WI38 (cell line): ENCODE results near the gene HERPUD1.
"Not testable (repeated sequence)": the region's sequence is repeated elsewhere in the genome, so short reads cannot be mapped to it uniquely, and the experiment has no call there.

Experiments used
- H3K4me3 ChIP-seq: 2 replicates; pipeline ENCODE4 v1.5.1; 2011; ENCODE audit warnings: low read depth, mild to moderate bottlenecking, control low read depth, low read length
- TF ChIP-seq, protein P1 (sequence below): IDR thresholded peaks from 2 replicates; pipeline ENCODE4 v1.5.1; 2012; ENCODE audit warnings: low read depth, mild to moderate bottlenecking, control low read depth, low read length

The HERPUD1 gene

DNA sequence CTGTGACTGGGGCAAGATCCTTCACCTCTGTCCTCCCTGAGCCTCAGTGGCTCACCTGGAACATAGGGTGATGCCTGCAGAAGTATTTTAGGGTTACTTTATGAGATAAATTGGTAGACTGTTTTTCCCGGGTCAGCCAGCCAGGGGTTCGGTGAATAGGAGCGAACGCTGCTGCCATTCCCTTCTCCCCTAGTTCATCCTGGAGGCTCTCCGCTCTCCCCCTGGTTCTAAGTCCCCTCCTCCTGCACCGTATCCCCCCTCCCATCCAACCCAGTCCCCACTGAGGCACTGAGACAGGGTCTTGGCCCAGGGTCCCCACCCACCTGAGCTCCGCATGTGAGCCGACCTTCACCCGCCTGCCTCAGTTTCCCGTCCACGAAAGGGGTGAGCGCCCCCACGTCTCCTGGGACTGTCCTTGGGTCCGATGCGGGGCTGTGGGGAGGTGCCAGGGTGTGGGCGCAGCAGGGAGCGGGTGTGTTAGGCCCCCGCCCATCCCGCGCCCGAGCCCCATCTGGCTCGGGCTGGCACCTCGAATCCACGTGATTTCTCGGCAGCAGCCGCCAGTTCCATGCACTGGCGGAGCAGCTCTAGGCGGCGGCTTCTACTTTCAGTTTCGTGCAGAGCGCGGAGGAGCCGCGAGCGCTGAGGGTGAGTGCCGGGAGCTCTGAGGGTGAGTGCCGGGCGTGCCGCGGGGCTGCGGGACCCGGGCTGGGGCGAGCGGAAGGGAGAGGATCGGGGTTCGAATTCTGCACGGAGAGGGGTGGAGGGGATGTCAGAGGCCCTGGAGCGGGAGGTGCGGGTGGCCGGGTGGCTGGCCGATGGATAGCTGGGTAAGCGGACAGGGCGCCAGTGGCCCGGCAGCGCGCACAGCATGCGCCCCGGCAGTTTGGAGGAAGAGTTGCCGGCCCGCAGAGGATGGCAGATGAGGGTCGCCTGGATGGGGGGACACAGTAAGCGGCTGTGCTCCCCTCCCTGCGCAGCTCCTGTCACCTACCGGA, 57.3 kb downstream of the HERPUD1 start, which contains the start of gene NLRC5:
Gene NLRC5 (plus strand): TSS at position 610 of the 998 bp plus-strand sequence. CDS start 31,156 bp downstream, outside the sequence.
- H3K4me3 ChIP-seq: peak within 1 kb of the TSS; percentile 77
- TF ChIP-seq, protein P1, sequence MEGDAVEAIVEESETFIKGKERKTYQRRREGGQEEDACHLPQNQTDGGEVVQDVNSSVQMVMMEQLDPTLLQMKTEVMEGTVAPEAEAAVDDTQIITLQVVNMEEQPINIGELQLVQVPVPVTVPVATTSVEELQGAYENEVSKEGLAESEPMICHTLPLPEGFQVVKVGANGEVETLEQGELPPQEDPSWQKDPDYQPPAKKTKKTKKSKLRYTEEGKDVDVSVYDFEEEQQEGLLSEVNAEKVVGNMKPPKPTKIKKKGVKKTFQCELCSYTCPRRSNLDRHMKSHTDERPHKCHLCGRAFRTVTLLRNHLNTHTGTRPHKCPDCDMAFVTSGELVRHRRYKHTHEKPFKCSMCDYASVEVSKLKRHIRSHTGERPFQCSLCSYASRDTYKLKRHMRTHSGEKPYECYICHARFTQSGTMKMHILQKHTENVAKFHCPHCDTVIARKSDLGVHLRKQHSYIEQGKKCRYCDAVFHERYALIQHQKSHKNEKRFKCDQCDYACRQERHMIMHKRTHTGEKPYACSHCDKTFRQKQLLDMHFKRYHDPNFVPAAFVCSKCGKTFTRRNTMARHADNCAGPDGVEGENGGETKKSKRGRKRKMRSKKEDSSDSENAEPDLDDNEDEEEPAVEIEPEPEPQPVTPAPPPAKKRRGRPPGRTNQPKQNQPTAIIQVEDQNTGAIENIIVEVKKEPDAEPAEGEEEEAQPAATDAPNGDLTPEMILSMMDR: no peak

DNA sequence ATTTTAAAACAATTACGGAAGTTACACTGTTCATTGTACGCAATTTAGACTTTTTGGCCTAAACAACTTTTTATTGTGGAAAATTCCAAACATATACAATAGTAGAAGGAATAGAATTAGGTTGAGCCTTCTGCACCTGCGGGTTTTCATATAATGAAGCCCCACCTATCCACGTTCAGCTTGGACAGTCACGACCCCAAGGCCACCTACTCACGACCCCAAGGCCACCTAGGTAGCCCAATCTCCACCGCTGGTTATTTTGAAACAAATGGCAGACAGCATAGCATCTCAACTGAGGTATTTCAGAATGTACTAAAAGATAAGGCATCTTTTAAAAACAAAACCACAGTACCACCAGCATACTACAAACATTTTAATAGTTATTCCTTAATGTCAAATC, 58.0 kb downstream of the HERPUD1 start:
- H3K4me3 ChIP-seq: peak overlapping the region; percentile 77
- TF ChIP-seq, protein P1: no peak

GRCh38 chr16:56990407-56991286, 58.7 kb downstream of the HERPUD1 start:
- TF ChIP-seq, protein P1: no peak
- H3K4me3 ChIP-seq: peak overlapping the region; percentile 77

DNA sequence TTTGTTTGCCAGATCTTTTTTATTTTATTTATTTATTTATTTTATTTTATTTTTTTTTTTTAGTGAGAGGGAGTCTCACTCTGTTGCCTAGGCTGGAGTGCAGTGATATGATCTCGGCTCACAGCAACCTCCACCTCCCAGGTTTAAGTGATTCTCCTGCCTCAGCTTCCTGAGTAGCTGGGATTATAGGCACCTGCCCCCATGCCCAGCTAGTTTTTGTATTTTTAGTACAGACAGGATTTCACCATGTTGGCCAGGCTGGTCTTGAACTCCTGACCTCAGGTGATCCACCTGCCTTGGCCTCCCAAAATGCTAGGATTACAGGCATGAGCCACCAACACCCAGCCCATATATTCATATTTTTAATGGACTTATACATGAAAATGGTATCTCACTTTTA, 60.5 kb downstream of the HERPUD1 start:
- H3K4me3 ChIP-seq: not testable (repeated sequence)

GRCh38 chr16:56993204-56993603, 61.3 kb downstream of the HERPUD1 start:
- TF ChIP-seq, protein P1: no peak

DNA sequence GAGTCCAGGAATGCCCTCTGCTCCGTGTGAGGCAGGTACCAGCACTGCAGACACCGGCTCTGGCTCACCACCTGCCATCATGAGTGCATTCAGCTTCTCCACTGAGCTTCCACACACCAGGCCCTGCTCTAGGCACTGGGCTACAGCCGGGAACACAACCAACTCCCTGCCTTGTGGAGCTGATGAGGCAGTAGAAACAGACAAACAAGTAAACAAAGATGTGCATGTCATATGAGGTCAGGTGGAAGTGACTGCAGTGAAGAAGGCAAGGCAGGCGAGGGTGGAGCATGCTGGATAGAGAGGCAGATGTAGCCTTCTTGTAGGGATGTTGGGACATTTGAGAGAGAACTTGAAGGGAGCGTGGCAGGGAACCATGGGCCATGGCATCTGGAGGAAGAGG, 62.4 kb downstream of the HERPUD1 start:
- TF ChIP-seq, protein P1: no peak
- H3K4me3 ChIP-seq: no peak overlapping the region

More at GRCh38 chr16:56993204-56993603, 61.3 kb downstream of the HERPUD1 start:
- no peak overlapping the region for H3K4me3 ChIP-seq
